NCI-H226 (cell line): Measurements from ENCODE around the gene ZMYM4.

Experiments
- DNase-seq: peaks from one replicate; pipeline ENCODE4 v3.0.0-alpha.2; 2015

ZMYM4 gene

GRCh38 chr1:35278886-35279554, 10.5 kb downstream of the ZMYM4 start:
- peak; percentile 65 for DNase-seq

DNA sequence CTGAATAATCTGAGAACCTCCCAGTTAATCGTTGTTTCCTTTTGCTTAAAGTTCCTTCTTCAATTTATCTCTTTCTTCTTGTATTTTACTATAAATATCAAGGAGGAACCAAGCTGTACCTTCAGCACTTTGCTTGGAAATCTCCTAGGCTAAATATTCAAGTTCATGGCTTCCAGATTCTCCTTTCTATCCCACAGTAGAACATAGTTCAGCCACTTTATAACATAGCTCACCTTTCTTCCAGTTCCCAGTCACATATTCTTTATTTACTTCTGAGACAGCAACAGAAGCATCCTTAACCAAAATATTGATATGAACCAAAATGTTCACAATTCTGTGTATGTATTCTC, 11.0 kb downstream of the ZMYM4 start:
- no peak for DNase-seq

DNA sequence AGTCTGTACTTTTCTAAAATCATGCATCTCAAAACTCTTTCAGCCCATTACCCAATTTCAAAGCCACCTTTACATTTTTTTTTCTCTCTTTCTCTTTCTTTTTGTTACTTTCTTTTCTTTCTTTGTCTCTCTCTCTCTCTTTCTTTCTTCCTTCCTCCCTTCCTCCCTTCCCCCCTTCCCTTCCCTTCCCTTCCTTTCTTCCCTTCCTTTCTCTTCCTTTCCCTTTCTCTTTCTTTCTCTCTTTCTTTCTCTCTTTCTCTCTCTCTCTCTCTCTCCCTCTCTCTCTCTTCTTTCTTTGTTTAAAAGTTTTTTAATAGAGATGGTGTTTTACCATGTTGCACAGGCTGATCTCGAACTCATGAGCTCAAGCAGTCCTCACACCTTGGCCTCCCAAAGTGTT, 11.5 kb downstream of the ZMYM4 start:
- DNase-seq: no peak

DNA sequence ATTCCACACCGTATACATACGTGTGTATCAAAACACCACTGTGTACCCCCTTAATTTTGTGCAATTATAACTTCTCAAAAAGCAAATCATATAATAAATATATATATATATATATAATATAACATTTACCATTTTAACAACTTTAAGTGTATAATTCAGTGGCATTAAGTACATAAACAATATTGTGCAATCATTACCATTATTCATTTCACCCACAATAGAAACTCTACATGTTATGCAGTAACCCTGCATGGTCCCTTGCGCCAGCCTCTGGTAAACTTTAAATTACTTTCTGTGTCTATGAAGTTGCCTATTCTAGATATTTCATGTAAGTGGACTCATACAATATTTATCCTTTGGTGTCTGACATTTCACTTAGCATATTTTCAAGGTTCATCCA, 13.1 kb downstream of the ZMYM4 start:
- no peak for DNase-seq

DNA sequence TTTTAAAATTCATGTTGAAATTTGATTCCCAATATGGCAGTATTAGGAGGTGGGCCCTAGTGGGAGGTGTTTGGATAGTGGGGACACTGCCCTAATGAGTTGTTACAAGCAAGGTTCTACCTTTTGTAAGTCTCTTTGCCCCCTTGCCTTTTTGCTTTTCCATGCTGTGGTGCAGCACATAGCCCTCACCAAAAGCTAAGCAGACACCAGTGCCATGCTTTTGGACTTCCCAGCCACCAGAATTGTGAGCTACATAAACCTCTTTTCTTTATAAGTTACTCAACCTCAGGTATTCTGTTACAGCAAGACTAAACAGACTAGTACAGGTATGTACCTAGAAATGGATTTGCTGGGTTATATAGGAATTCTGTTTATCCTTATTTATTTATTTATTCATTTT, 13.7 kb downstream of the ZMYM4 start:
- no peak for DNase-seq

- DNase-seq: no peak
Measured at GRCh38 chr1:35284852-35285251, 16.3 kb downstream of the ZMYM4 start.

GRCh38 chr1:35285771-35286606, 17.5 kb downstream of the ZMYM4 start:
- no peak for DNase-seq

- peak; percentile 21 for DNase-seq
Measured at GRCh38 chr1:35287807-35288640, 19.5 kb downstream of the ZMYM4 start.

- DNase-seq: no peak
Measured at GRCh38 chr1:35288761-35289160, 20.3 kb downstream of the ZMYM4 start.

DNA sequence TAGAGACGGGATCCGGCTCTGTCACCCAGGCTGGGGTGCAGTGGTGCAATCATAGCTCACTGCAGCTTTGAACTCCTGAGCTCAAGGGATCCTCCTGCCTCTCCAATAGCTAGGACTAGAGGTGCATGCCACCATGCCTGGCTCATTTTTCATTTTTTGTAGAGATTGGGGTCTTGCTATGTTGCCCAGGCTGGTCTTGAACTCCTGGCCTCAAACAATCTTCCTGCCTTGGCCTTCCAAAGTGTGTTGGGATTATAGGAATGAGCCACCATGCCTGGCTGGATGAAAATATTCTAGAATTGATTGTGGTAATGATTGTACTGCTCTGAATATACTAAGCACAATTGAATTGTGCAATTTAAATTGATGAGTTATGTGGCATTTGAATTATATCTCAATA, 21.9 kb downstream of the ZMYM4 start:
- no peak for DNase-seq

DNA sequence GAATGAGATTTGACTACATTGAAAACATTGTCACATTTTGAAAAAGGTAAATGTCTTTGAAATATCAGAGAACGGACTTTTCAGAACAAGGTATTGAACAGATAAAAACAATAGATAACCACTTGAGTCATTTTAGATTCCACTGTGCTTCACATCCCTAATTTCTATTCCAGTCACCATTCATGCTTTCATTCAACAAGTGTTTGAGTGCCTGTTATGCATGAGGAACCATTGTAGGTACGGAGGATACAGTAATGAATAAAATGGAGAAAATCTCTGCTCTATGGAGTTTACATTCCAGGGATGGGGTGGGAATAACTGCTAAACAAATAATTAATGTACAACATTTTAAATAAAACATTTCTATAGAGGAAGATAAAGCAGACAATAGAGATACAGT, 26.3 kb downstream of the ZMYM4 start:
- DNase-seq: no peak

GRCh38 chr1:35297886-35298285, 29.4 kb downstream of the ZMYM4 start:
- no peak for DNase-seq

DNA sequence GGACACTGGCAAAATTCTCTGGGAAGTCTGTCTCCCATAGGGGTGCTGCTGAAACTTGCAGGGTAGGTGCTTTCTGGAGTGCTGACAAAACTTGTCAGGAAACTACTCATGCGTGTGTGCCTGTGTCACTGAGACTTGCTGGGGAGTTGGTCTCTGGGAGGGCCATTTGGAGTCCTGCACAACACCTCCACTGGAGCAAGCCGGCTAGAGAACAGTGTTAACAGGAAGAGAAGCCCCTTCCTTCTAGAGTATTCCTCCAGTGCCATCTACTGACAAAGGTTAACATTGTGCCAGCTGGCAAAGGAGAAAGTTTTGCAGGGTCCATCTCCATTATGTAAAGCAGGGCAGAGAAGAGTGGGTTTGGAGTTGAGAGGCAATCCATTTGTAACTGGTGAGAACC, 30.0 kb downstream of the ZMYM4 start:
- no peak for DNase-seq

DNA sequence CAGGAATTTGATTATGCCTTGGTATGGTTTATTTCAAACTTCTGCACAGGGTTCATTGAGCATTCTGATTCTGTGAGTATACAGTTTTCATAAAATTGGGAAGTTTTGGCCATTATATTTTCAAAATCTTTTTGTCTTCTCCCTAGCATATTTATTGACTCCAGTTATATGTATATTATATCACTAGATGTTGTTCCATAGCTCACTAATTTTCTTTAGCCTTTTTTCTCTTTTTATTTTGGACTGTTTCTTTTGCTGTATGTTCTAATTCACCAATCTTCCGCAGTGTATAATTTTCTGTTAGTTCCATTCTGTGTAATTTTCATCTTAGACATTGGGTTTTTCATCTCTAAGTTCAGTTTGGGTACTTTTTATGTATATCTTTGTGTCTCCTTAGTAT, 31.9 kb downstream of the ZMYM4 start:
- no peak for DNase-seq

- no peak for DNase-seq
Measured at GRCh38 chr1:35301674-35302392, 33.3 kb downstream of the ZMYM4 start.

GRCh38 chr1:35305383-35305782, 36.9 kb downstream of the ZMYM4 start:
- DNase-seq: no peak

- no peak for DNase-seq
Measured at GRCh38 chr1:35315649-35316048, 47.1 kb downstream of the ZMYM4 start.

DNA sequence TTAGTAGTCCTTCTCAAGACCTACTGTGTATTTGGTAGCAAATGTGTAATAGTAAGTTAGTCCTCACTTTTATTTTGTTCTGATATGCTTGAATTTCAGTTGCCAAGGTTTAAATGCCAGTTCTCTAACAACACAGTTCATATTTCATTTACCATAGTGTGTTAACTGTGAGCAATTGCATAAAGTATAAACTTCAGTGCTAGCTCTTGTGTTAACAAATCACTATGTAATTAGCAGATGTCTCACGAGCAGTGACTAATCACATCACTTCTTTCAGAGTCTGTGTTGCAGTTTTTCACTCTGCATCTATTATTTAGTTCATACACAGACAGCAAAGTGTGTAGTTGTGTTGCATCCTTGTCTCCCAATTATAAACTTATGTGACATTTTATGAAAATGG, 47.8 kb downstream of the ZMYM4 start:
- no peak for DNase-seq

GRCh38 chr1:35319988-35320713, 51.6 kb downstream of the ZMYM4 start:
- DNase-seq: peak; percentile 56

DNA sequence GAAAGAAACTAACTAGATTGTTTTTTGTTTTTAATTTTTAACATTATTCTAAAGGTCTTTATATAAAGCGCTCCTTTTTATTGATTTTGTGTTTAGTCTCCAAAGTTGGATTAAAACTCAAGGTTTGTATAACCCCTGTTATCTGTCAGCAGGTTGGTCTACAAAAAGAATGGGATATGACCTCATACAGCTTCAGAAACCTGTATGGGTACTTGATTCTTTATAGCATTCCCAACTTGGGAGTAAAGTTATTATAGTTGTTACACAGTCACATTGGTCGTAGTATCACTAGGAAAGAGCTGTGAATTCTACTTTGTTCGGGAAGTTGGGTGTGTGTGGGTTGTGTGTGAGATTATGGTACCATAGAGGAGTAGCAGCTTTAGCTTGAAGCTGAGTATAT, 52.4 kb downstream of the ZMYM4 start:
- no peak for DNase-seq

DNA sequence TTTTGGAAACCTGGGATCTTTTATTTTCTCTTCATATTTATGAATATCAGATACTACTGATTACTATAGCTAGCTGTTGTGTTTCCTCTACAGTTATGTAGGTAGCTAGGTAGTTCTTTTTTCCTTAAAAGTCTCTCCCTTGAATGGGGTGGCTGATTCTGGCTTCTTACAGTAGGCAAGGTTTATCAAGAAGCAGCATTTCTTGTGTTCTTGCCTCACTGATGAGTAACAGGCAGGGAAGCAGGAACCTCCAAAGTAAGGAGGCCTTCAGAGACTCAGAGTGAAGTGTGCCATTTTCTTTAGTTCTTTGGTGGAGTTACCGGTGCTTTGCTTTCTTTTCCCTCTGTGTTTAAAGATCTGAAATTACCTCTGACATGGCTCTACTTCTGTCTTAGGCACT, 56.0 kb downstream of the ZMYM4 start:
- DNase-seq: no peak

DNA sequence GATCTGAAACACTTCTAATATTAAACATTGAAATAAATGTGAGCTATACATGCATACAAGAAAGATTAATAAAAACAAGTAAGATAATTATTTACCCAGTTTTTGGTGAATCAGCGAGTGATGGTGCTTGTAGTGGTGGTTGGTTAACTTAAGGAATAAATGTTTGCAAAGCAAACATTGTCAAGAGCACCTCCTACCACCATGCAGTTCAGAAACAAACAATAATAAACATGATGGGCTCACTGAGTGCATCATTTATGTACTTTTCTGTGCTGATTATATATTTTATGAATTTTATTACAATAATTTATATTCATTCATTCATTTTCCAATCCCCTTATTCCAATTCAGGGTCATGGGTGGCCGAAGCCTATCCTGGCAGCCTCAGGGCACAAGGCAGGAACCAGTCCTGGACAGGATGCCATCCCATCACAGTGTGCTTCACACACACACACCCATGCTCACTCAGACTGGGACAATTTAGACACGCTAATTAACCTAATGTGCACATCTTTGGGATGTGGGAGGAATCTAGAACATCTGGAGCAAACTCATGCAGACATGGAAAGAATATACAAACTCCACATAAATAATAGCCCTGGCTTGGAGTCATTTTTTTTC, 57.8 kb downstream of the ZMYM4 start:
- DNase-seq: no peak
